GM12865 (cell line): ENCODE measurements around the gene HPCAL1.

Experiments
- DNase-seq: peaks from one replicate; pipeline ENCODE4 v3.0.0; 2010; ENCODE audit warnings: low read depth
- H3K4me3 ChIP-seq: 2 replicates; pipeline ENCODE4 v1.5.1; 2011; ENCODE audit warnings: mild to moderate bottlenecking, low read depth, low read length, control low read depth
- CTCF ChIP-seq: IDR thresholded peaks from 2 replicates; pipeline ENCODE4 v1.5.1; 2011; ENCODE audit warnings: low read length, control low read depth, low read depth, inconsistent platforms; ENCODE audit not compliant: insufficient read depth; ENCODE audit errors: missing control alignments

Gene HPCAL1

GRCh38 chr2:10424916-10425505 is 122.3 kb downstream of the HPCAL1 start:
- no peak for TF ChIP-seq CTCF
- DNase-seq, result no peak
- H3K4me3 ChIP-seq, result no peak overlapping the region

- TF ChIP-seq CTCF, result no peak
- DNase-seq, result no peak
- H3K4me3 ChIP-seq, result no peak overlapping the region
These were observed 123.0 kb downstream of the HPCAL1 start for GRCh38 chr2:10425699-10426098.

- TF ChIP-seq CTCF, result no peak
- no peak overlapping the region for H3K4me3 ChIP-seq
- DNase-seq, result no peak
These were observed 124.3 kb downstream of the HPCAL1 start for GRCh38 chr2:10426726-10427617.

GRCh38 chr2:10427618-10427949 is 124.9 kb downstream of the HPCAL1 start:
- DNase-seq, result no peak
- TF ChIP-seq CTCF, result no peak
- H3K4me3 ChIP-seq, result no peak overlapping the region

- no peak for TF ChIP-seq CTCF
- no peak for DNase-seq
- H3K4me3 ChIP-seq, result no peak overlapping the region
These were observed 125.7 kb downstream of the HPCAL1 start for GRCh38 chr2:10428355-10428754.

GRCh38 chr2:10428924-10429323 is 126.2 kb downstream of the HPCAL1 start:
- no peak for DNase-seq
- no peak overlapping the region for H3K4me3 ChIP-seq
- TF ChIP-seq CTCF, result no peak
